ENCODE data around the gene CDCA5.

CDCA5 gene

GRCh38 chr11:65104628-65105027 lies 20.8 kb upstream of the CDCA5 start:
- DNase-seq, result no peak

GRCh38 chr11:65103476-65103875 lies 19.6 kb upstream of the CDCA5 start:
- DNase-seq, result no peak

DNA sequence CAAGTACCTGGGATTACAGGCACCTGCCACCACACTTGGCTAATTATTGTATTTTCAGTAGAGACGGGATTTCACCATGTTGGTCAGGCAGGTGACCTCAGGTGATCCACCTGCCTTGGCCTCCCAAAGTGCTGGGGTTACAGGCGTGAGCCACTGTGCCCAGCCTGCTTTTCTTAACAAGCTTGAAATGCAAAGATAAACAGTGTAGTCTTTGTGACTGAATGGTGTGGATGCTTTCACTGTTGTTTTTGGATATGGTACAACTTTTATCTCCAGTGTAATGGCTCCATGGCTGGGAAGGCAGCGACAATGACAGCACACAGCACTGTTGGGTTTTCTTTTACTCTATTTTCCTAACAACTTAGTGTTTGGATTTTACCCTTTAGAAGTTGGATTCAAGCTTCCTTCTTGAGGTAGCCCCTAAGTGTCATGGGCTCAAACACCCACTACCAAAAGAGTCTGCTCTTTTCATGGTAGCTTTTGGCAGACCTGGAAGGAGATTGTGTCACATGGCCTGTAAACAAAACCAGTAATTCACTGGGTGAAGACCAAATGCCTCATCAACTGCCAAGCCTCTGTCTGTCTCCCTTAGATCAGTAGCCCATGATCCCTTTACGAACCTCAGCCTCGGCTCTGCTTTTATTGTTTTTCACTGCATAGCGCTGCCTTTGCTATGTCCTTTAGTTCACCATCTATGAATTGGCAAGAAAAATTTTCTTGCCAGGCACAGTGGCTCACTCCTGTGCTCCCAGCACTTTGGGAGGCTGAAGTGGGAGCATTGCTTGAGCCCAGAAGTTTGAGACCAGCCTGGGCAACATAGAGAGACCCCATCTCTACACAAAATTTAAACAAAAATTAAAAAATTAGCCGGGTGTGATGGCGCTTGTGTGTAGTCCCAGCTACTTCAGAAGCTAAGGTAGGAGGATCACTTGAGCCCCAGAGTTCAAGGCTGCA lies 18.6 kb upstream of the CDCA5 start:
- no peak for DNase-seq

- no peak for DNase-seq
These were observed 17.0 kb upstream of the CDCA5 start for GRCh38 chr11:65100674-65101350.

- no peak for DNase-seq
These were observed 13.1 kb upstream of the CDCA5 start for GRCh38 chr11:65096926-65097325.

DNA sequence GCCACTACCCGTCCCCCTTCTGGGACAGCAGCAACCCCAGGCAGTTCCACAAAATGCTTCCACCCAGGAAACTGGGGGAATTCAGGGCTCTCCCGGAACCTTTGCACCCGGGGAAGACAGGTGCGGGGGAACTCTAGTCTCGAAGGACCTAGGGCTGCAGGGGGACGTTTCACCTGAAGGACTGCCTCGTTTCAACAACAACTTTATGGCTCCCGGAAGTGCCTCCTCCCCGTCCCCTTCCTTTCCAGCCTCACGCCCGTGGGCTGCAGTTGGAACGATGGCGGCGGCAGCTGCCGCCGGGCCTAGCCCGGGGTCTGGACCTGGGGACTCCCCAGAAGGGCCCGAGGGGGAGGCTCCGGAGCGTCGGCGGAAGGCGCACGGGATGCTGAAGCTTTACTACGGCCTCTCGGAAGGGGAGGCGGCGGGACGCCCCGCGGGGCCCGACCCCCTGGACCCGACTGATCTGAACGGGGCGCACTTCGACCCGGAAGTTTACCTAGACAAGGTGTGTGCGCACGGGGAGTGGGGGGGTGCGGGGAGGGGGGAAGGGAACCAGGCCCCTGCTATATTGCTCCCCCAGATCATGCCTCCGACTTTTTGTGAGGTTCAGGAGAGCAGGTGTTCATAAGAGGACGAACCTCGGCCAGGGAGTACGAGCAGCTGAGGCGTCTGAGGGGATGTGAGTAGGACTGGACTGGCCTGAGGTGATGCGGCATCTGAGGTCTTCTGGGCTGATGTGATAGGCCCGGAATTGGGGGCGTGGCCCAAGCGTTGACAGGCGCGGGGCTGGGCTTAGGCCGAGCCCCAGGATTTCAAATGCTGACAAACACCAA lies 12.3 kb upstream of the CDCA5 start, which contains the start of gene VPS51:
VPS51 (plus strand) TSS at position 241 of the 833 bp plus-strand sequence; CDS start at position 278, 37 bp downstream.
- peak; percentile 83 for DNase-seq

GRCh38 chr11:65095427-65095826 lies 11.6 kb upstream of the CDCA5 start:
- DNase-seq, result no peak

DNA sequence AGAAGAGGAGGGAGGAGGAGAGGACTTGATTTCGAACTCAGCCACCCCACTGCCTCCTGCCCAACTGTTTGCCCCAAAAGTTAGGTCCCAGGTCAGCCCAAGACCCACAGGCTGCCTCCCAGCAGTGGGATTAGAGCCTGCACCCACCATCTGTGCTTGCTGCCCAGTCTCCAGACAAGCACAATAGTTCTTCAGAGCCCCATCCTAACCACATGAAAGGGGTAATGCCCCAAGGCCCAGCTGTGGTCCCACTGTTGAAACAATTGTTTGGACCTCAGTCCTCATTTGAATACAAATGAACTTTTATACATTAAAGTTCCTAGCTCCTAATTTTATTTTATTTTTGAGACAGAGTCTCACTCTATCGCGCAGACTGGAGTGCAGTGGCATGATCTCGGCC lies 6.8 kb upstream of the CDCA5 start:
- DNase-seq, result no peak

DNA sequence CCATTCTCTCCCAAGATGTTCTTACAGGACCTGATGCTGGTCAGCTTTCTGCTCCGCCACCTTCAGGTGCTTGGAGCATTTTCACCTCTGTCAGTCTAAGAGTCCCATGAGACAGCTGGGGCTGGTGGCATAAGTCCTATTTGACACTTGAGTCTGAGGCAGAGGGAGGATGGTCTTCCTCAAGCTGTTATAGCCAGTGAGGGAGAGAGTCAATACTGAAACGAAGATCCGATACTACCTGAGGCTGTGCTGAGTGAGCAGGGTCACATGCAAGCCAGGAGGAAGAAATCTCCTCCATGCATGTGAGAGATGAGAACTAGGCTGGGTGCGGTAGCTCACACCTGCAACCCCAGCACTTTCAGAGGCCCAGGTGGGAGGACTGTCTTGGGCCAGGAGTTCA lies 5.8 kb upstream of the CDCA5 start:
- no peak for DNase-seq

GRCh38 chr11:65087827-65088226 lies 4.0 kb upstream of the CDCA5 start:
- no peak for DNase-seq

GRCh38 chr11:65087216-65087615 lies 3.4 kb upstream of the CDCA5 start:
- DNase-seq, result no peak

DNA sequence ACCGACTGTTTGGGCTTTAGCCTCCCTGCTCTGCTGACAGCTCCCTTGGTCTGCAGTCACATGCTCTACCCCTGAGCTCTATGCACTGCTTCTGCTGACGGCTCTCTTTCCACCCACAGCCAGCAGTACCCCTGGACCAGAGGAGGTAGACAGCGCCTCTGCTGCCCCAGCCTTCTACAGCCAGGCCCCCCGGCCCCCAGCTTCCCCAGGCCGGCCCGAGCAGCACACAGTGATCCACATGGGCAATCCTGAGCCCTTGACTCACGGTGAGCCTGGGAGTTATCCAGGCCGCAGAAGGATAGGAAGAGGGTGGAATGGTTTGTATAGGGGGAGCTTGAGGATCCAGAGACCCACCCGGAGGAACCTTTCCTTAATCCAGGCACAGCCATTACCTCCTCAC lies 3.0 kb upstream of the CDCA5 start:
- DNase-seq, result no peak

GRCh38 chr11:65085446-65085845 lies 1.6 kb upstream of the CDCA5 start:
- peak; percentile 7 for DNase-seq

DNA sequence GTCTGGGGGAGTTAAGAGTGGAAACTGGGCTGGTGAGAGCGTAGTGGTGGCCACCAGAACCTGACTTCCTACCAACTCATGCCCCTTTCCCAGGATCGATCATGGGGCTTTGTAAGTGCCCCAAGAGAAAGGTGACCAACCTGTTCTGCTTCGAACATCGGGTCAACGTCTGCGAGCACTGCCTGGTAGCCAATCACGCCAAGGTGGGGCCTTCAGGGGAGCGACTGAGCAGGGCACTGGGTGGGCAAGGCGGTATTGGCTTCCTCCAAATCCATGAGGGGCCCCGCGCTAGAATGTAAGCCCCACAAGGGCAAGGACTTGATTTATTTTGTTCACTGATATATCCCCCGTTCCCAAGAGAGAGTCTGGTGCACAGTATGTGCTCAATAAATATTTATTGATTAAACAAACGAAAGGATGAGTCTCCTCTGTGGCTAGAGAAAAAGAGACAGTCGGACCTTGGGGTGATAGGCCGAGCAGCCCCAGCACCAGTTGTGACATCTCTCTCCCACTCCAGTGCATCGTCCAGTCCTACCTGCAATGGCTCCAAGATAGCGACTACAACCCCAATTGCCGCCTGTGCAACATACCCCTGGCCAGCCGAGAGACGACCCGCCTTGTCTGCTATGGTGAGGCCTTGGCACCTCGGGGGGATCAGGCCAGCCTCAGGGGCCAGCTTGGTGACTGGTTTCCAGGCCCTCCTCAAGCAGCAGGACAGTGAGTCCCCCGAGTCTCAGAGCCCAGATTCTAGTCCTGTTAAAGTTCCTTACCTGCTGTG lies 947 bp upstream of the CDCA5 start:
- no peak for DNase-seq

DNA sequence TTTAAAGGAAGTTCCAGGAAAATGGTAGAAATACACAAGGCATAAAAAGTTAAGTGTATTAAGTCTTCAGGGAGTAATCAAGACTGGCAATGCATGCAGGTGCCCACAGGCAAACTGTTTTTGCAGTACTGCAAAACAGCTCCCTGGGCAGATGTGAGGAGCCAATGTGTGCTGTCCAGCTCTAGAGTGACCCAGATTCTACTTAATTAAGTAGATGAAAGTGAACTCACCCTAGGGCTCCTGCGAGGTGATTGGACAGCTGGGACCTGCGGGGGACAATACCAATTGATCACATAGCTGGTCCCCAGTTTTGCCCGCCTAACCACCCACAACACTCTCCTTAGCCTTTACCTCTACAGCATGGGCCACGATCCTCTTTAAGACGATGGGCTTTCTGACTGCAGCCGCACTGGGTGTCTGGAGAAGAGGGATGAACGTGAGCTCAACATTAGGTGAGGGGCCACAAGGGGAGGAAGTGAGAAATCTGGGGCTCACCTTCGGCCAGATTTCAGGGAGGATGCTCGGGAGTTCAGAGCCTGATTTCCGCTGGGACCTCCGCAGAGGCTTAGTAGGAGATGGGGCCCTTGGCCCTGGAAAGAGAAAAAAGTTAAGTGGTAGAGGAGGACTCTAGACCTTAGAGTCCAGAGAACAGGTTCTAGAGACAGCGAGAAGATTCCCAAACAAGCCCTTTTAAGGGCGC lies 556 bp downstream of the CDCA5 start:
- no peak for DNase-seq

GRCh38 chr11:65078786-65079342 lies 5.0 kb downstream of the CDCA5 start:
- DNase-seq, result no peak

DNA sequence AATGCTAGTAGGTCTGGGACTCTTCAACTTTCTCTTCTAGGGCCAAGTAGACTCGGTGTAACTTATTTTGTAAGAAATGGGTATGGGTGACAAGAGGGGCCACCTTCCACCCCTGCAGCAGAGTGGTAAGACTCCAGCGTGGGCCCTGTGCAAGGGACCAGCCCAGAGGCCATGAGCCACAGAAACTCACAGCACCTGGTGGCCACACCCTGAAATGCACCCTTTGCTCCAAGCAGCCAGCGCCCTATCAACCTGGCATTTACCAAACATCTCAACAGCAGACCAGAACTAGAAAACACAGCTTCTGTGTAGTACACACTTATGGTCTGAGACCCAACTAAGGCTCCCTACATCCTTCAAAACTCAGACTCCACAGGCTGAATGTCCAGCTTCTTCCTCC lies 5.7 kb downstream of the CDCA5 start:
- DNase-seq, result peak; percentile 27

DNA sequence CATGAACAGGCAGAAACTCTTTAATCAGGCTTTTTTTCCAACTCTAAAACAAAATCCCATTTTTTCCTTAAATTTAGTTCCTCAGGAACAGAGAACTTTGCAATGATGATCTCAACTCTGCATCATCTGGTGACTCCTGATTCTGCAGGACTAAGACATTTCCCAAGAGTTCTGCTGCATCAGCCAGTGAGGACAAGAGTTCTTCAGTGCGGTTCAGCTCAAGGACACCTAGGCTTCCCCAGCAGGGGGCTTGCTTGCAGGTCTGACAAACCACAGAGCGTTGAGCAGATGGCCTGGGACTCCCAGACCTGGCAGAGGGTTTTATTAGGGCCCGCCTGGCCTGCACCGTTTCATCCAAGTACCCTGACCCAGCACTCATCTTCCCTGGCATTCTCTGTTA lies 6.4 kb downstream of the CDCA5 start:
- DNase-seq, result no peak

DNA sequence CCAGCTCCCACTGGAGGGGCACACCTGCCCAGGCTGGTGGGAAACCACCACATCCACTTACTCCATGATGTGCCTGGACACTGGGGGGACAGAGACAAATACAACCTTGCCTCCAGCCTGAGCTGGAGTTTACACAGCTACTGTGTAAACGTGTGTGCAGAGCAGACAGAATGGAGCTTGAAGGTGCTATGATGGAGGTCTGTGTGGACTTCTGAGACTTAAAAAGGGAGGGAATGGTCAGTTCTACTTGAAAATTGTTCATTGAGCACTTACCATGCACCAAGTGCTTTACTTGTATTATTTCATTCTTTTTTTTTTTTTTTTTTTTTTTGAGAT lies 11.2 kb downstream of the CDCA5 start:
- no peak for DNase-seq

- no peak for DNase-seq
These were observed 11.8 kb downstream of the CDCA5 start for GRCh38 chr11:65071907-65072630.

- peak; percentile 34 for DNase-seq
These were observed 14.6 kb downstream of the CDCA5 start for GRCh38 chr11:65069217-65069616.
